ENCODE data around the gene LRBA.

The LRBA gene

GRCh38 chr4:150982557-150983233, 32.4 kb downstream of the LRBA start:
- Histone ChIP-seq H3K27ac (ENCODE audit: low read depth, low read length) (no peak overlapping the region), H3K9me3 (ENCODE audit: control insufficient read depth, insufficient read depth, low read length) (no peaks in the 10 kb centered on the region), H3K4me1 (ENCODE audit: control insufficient read depth, low read length) (peaks cover 11% of the 10 kb centered on the region; the same call in 1 of the 2 replicates), H3K9me2 (replicated peaks; ENCODE audit: control insufficient read depth, low read length) (no peaks in the 10 kb centered on the region; the same call in 1 of the 2 replicates), H3K4me3 (ENCODE audit: low read length) (no peak overlapping the region), H3K36me3 (ENCODE audit: control insufficient read depth, low read length) (no peaks in the 10 kb centered on the region), H3F3A (ENCODE audit: control insufficient read depth, insufficient read depth) (no peaks in the 10 kb centered on the region), H3K27me3 (ENCODE audit: control insufficient read depth, low read length) (no peaks in the 10 kb centered on the region), H3K4me2 (ENCODE audit: low read length) (no peak overlapping the region), H4K20me1 (ENCODE audit: control insufficient read depth, insufficient read depth, low read depth, low read length) (no peaks in the 10 kb centered on the region; the same call in 1 of the 2 replicates), H3K79me2 (ENCODE audit: control insufficient read depth, low read length) (peaks cover 81% of the 10 kb centered on the region)
- no peak for TF ChIP-seq EZH2phosphoT487 (IDR thresholded peaks at IDR 0.05; ENCODE audit: borderline replicate concordance, low read length)

- no peak for TF ChIP-seq CTCF (IDR thresholded peaks at IDR 0.05; ENCODE audit: low read depth, low read length, poor library complexity, severe bottlenecking)
- no peak overlapping the region for H3K4me3 ChIP-seq (ENCODE audit: low read length)
- H3K27me3 ChIP-seq (ENCODE audit: control insufficient read depth, low read length), result no peaks in the 10 kb centered on the region
- peaks cover 15% of the 10 kb centered on the region for H3K4me1 ChIP-seq (ENCODE audit: control insufficient read depth, low read length)
- no peak overlapping the region for H3K4me2 ChIP-seq (ENCODE audit: low read length)
- no peaks in the 10 kb centered on the region for H3K9me3 ChIP-seq (ENCODE audit: control insufficient read depth, insufficient read depth, low read length)
- H3K27ac ChIP-seq (ENCODE audit: low read depth, low read length), result no peak overlapping the region
- H4K20me1 ChIP-seq (ENCODE audit: control insufficient read depth, insufficient read depth, low read depth, low read length), result peaks cover 5% of the 10 kb centered on the region
- H3K79me2 ChIP-seq (ENCODE audit: control insufficient read depth, low read length), result peaks cover 84% of the 10 kb centered on the region
- H3F3A ChIP-seq (ENCODE audit: control insufficient read depth, insufficient read depth), result no peaks in the 10 kb centered on the region
- no peaks in the 10 kb centered on the region for H3K36me3 ChIP-seq (ENCODE audit: control insufficient read depth, low read length)
- H3K9me2 ChIP-seq (replicated peaks; ENCODE audit: control insufficient read depth, low read length), result no peaks in the 10 kb centered on the region; the same call in 1 of the 2 replicates
These were observed 36.1 kb downstream of the LRBA start for GRCh38 chr4:150978738-150979575.

GRCh38 chr4:150976478-150977118, 38.5 kb downstream of the LRBA start:
- H4K20me1 ChIP-seq (ENCODE audit: control insufficient read depth, insufficient read depth, low read depth, low read length), result peaks cover 8% of the 10 kb centered on the region
- no peak overlapping the region for H3K27ac ChIP-seq (ENCODE audit: low read depth, low read length)
- no peak overlapping the region for H3K4me3 ChIP-seq (ENCODE audit: low read length)
- no peaks in the 10 kb centered on the region; the same call in 1 of the 2 replicates for H3K9me2 ChIP-seq (replicated peaks; ENCODE audit: control insufficient read depth, low read length)
- H3K4me2 ChIP-seq (ENCODE audit: low read length), result no peak overlapping the region
- no peaks in the 10 kb centered on the region; the same call in 1 of the 2 replicates for H3F3A ChIP-seq (ENCODE audit: control insufficient read depth, insufficient read depth)
- H3K4me1 ChIP-seq (ENCODE audit: control insufficient read depth, low read length), result peaks cover 36% of the 10 kb centered on the region
- no peaks in the 10 kb centered on the region for H3K27me3 ChIP-seq (ENCODE audit: control insufficient read depth, low read length)
- H3K9me3 ChIP-seq (ENCODE audit: control insufficient read depth, insufficient read depth, low read length), result no peaks in the 10 kb centered on the region
- H3K79me2 ChIP-seq (ENCODE audit: control insufficient read depth, low read length), result peaks cover 88% of the 10 kb centered on the region
- H3K36me3 ChIP-seq (ENCODE audit: control insufficient read depth, low read length), result no peaks in the 10 kb centered on the region
- no peak for TF ChIP-seq CTCF (IDR thresholded peaks at IDR 0.05; ENCODE audit: low read depth, low read length, poor library complexity, severe bottlenecking)
- TF ChIP-seq EZH2phosphoT487 (IDR thresholded peaks at IDR 0.05; ENCODE audit: borderline replicate concordance, low read length), result no peak
